Neural progenitor cell (in vitro differentiated cells): ENCODE measurements around the gene CCDC88A.
"Not testable (repeated sequence)": the region's sequence is repeated elsewhere in the genome, so short reads cannot be mapped to it uniquely, and the experiment has no call there.

Source experiments
- CTCF ChIP-seq: fragments of 200-600 bp; sonication (generic); IDR thresholded peaks from 2 replicates; pipeline ENCODE4 v1.5.1; 2017; ENCODE audit warnings: antibody characterized with exemption, mild to moderate bottlenecking
- EZH2 ChIP-seq: fragments of 200-600 bp; sonication (generic); IDR thresholded peaks from 2 replicates; pipeline ENCODE4 v1.6.1; 2017; ENCODE audit warnings: antibody characterized with exemption, mild to moderate bottlenecking, moderate library complexity
- EZH2phosphoT487 ChIP-seq: fragments of 200-600 bp; sonication (generic); IDR thresholded peaks from 2 replicates; pipeline ENCODE4 v1.6.1; 2017; ENCODE audit warnings: antibody characterized with exemption

GRCh38 chr2:55450014-55450413 lies 30.4 kb upstream of the CCDC88A start:
- not testable (repeated sequence) for TF ChIP-seq EZH2phosphoT487, CTCF, EZH2
